ENCODE data around the gene RSPH1.
"Not testable (repeated sequence)": the region's sequence is repeated elsewhere in the genome, so short reads cannot be mapped to it uniquely, and the experiment has no call there.

Gene RSPH1

DNA sequence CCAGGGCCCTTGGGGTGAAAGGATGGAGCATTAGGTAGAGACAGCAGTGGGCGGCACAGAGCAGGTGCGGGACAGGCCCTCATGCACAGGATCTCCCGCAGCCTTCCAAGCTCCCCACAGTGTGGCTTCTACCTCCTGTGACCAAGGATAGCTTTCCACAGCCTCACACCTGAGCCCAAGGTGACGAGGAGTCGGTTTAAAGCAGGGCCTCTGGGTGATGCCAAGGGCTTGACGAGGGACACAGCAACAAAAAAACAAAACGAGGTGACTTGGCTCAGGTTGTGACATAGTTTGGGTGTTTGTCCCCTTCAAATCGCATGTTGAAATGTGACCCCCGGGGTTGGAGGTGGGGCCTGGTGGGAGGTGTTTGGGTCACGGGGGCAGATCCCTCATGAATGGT, 15.3 kb downstream of the RSPH1 start:
- no peak for DNase-seq

DNA sequence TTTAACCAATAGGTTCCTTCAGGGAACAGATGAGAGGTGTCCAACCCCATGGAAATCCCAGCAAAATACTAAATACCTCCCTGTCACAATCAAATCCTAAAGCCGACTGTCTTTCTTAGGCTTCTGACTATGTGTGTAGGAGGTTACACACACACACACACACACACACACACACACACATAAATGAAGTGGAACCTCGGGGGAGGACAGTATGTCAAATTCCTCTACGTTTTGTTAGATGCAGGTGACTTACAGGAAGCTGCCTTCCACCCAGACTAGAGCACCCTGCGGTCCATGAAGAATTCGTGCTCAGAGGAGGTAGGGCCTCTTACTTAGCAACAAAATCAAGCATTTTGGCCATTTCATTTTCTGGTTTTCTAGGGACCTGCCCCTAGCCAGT, 16.4 kb downstream of the RSPH1 start:
- no peak for DNase-seq

GRCh38 chr21:42478504-42478903, 17.5 kb downstream of the RSPH1 start:
- DNase-seq: no peak

DNA sequence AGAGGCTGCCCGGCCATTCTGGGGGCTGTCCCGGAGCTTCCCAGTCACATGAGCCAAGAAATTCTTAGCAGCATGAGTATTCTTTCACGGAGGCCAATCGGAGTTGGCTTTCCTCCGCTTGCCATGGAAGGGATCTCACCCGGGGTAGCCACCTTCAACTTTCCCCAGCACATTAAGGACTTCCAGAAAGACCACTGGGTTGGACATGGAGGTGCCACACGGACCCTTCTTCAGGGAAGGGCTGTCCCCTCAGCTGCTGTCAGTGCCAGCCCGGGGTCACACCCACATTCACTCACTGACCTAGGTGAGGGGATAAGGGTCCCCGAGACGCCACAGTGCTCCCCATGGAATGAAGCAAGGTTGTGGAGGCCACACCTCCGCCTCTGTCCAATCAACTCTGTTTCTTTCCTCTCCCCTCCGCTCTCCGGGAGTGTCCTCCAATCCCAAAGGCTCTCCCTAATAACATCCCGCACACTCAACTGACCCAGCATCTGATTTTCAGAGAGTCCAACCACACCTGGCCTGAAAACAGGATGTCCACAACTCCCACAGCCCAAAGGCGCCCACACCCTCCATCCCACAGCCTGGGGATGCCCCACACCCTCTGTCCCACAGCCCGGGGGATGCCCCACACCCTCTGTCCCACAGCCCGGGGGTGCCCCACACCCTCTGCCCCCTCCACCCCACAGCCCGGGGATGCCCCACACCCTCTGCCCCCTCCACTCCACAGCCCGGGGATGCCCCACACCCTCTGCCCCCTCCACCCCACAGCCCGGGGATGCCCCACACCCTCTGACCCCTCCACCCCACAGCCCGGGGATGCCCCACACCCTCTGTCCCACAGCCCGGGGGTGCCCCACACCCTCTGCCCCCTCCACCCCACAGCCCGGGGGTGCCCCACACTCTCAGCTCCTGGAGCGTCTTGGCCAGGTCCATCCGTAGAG, 19.4 kb downstream of the RSPH1 start:
- DNase-seq: no peak

- DNase-seq: no peak
These were observed 20.3 kb downstream of the RSPH1 start for GRCh38 chr21:42475526-42476387.

DNA sequence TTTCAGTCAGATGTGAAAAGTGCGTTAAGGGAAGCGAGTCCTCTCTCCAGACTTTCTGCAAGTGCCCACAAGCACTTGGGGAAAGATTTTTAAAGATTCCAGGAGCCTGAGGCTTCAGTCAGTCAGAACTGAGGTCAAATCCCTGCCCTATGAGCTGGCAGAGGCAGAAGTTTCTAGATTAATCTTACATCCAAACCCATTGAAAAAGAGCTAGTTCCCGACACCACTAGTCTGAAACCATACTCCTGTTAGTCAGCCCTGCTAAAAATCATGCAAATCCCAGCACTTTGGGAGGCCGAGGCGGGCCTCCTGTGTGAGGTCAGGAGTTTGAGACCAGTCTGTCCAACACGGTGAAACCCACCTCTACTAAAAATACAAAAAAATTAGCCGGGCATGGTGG, 21.0 kb downstream of the RSPH1 start:
- DNase-seq: no peak

DNA sequence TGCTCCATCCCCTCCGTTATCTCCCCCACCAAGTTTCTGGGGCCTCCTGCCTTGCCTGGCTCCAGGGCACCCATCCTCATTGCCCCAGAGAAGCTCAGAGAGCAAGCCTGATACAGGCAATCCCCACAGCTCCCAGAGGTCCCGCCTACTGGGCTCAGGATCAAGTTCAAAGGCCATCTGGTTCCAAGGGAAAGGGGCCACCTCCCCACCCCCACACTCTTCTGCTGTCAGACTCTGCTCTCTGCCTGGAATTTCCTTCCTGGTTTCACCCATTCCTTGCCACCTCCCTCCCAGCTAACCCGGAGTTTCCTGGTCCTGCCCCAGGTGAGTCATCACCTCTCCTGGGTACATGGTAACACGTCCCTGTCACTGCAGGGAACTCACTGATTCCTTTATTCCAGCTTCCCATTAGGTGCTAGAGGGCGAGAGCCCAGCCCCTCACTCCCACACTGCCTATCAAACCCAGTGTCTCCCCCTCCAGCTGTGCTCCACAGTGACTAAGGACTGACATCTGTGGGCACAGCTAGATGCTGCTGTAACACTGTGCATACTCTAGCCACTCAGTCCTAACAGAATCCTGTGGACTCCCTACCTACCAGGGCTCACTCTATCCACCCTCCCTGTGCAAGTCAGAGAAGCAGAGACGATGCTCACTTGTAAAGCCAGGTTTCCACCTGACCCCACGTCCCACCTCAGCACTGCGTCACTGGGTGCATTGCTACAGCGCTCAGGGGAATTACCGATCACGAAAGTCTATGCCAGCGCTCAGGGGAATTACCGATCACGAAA, 21.8 kb downstream of the RSPH1 start:
- no peak for DNase-seq

GRCh38 chr21:42473498-42474042, 22.5 kb downstream of the RSPH1 start:
- DNase-seq: no peak

DNA sequence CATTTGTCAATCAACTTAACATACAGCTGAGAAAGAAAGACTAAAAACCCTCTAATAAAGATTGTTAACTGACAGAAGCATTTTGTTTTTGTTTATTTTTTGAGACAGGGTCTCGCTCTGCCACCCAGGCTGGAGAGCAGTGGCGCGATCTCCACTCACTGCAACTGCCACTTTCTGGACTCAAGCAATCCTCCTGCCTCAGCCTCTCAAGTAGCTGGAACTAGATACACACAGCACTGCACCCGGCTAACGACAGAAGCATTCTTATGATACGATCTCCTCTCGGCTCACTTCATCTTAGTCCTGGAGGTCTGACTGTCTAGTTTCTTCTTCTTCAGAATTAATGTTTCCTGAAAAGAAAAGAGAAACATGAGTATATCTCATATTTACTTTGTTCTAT, 23.5 kb downstream of the RSPH1 start:
- no peak for DNase-seq

- DNase-seq: no peak
These were observed 24.2 kb downstream of the RSPH1 start for GRCh38 chr21:42471716-42472330.

- DNase-seq: no peak
These were observed 24.8 kb downstream of the RSPH1 start for GRCh38 chr21:42471206-42471605.

GRCh38 chr21:42469726-42470125, 26.3 kb downstream of the RSPH1 start:
- not testable (repeated sequence) for DNase-seq

- DNase-seq: no peak
These were observed 26.8 kb downstream of the RSPH1 start for GRCh38 chr21:42469272-42469671.

DNA sequence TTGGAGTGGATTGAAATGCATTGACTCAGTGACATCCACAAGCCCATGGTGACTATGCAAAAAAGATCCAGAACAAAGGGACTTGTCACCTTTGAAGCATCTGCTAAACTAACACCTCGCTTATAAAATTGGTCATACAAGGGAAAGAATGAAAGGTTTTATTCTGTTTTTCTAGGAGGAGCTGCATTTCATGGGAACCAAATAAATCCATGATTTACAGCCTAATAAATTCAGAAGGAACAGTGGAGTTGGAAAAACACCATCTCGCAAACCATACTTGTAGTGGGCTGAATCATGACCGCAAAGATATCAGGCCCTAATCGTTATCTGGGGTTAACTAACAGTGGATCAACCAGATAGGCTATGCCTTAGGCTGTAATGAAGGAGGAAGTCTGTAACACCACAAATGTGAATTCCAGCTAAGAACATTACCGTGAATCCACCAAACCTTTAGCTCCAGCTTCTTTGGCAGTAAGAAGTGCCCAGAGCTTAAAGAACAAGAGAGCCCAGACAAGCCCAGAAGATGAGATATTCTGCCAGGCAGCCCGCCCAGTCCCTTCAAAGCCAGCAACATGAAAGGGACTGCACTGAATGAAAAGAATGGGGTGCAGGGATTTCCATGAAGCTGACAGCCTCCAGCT, 27.4 kb downstream of the RSPH1 start:
- no peak for DNase-seq

- no peak for DNase-seq
These were observed 28.7 kb downstream of the RSPH1 start for GRCh38 chr21:42467140-42467983.

- DNase-seq: no peak
These were observed 29.3 kb downstream of the RSPH1 start for GRCh38 chr21:42466700-42467099.

DNA sequence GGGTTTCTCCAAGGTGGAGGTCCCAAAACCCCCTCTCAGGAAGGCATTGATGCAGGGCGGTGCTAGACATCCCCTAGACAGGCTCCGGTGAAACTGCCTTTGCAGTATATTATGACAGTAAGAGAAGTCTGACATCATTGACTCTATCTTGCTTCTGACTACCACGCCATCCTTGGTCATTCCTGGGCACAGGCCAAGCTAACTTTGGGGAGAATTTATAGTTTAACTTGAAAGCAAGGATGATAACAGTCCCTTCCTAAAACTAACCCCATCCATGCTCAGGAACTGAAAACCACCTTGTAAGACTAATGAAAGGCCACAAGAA, 30.3 kb downstream of the RSPH1 start:
- no peak for DNase-seq

DNA sequence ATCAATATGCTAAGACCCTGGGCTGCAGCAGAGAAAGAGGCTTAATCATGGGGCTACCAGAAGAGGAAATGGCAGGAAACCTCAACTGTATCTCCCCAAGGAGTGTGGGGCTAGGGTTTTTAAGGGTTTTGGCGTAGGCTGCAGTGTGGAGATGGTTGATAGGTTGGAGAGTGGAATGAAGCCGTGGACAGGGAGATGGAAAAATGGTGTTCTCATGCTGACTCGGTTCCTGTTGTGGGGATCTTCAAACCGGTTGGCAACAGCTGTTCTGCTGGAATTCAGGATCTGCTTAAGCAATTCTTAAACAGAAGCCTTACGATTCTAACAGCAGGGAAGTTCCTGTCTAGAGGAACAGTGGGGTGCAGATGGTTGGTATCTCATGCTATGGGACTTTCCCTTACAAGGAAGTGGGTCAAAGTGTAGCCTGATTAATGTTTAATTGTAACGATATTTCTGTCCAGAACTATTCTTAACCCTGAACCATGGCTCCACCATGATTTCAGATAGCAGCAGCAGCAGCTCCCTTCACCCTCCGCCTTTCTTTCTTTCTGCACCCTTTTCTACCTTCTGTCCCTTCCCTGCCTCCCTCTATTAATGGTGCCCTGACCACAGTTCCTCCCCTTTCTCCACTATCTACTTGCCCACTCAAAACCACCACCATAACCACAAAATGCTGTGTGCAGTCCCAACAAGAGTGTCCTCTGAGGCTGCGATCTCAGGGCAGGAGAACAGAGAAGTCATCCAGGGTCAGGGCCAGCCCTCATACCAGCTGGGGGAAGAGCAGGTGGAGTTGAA, 30.8 kb downstream of the RSPH1 start:
- no peak for DNase-seq

DNA sequence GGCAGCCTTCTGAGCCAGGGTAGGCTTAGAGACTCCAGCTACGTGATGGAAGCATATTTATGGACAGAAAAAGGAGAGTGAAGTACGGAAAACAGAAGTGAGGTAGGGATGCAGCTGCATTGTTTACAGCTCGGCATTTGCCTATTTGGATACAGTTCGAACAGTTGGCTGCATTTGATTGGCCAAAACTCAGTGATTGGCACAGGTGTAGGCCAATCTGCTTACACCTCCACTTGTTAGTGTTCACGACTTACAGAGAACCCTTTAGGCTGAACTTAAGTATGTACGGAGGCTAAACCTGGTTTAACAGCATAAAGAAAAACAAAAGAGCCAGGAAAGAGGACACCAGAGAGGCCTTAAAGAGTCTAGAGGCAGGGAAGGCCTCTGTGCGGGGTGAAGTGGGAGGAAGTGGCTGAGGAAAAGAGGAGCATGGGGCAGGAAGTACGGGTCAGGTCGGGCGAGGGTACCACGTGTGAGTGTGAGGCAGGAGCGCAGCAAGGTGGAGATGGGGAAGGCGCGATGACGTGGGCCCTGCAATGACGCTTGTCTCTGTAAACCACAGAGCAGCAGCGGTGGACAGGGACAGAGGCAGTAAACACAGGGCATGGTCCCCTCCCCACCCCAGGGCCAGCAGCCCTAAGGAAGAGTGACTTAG, 32.0 kb downstream of the RSPH1 start:
- DNase-seq: no peak

All from NCI-H1694 treated with DMSO at 0.1 percent for 48 hours (cell line).